ENCODE results near the gene BLOC1S2.

GRCh38 chr10:100289641-100290040 is 3.2 kb upstream of the BLOC1S2 start:
- TF ChIP-seq CTCF (IDR thresholded peaks at IDR 0.05) (no peak), EZH2 (IDR thresholded peaks at IDR 0.05) (no peak)
